BLaER1 (cell line): ENCODE data around the gene MTHFD1L.

Source experiments
- H3K27ac ChIP-seq: shearing (Covaris generic); formaldehyde crosslinking; 2 replicates; pipeline ENCODE4 v1.8.1; 2022
- H3K27me3 ChIP-seq: shearing (Covaris generic); formaldehyde crosslinking; 2 replicates; pipeline ENCODE4 v1.8.1; 2022
- H3K36me3 ChIP-seq: shearing (Covaris generic); formaldehyde crosslinking; 2 replicates; pipeline ENCODE4 v1.8.1; 2022
- H3K4me1 ChIP-seq: shearing (Covaris generic); formaldehyde crosslinking; 2 replicates; pipeline ENCODE4 v1.8.1; 2022
- H3K4me2 ChIP-seq: shearing (Covaris generic); formaldehyde crosslinking; 2 replicates; pipeline ENCODE4 v1.8.1; 2022
- H3K4me3 ChIP-seq: shearing (Covaris generic); formaldehyde crosslinking; 2 replicates; pipeline ENCODE4 v1.8.1; 2022
- H3K9ac ChIP-seq: shearing (Covaris generic); formaldehyde crosslinking; 2 replicates; pipeline ENCODE4 v1.8.1; 2022
- H3K9me3 ChIP-seq: shearing (Covaris generic); formaldehyde crosslinking; 2 replicates; pipeline ENCODE4 v1.8.1; 2022
- H4K20me1 ChIP-seq: shearing (Covaris generic); formaldehyde crosslinking; 2 replicates; pipeline ENCODE4 v1.8.1; 2022
- Cebpa-rat ChIP-seq: shearing (Covaris generic); IDR thresholded peaks from 2 replicates; pipeline ENCODE4 v1.8.1; 2022

MTHFD1L gene

DNA sequence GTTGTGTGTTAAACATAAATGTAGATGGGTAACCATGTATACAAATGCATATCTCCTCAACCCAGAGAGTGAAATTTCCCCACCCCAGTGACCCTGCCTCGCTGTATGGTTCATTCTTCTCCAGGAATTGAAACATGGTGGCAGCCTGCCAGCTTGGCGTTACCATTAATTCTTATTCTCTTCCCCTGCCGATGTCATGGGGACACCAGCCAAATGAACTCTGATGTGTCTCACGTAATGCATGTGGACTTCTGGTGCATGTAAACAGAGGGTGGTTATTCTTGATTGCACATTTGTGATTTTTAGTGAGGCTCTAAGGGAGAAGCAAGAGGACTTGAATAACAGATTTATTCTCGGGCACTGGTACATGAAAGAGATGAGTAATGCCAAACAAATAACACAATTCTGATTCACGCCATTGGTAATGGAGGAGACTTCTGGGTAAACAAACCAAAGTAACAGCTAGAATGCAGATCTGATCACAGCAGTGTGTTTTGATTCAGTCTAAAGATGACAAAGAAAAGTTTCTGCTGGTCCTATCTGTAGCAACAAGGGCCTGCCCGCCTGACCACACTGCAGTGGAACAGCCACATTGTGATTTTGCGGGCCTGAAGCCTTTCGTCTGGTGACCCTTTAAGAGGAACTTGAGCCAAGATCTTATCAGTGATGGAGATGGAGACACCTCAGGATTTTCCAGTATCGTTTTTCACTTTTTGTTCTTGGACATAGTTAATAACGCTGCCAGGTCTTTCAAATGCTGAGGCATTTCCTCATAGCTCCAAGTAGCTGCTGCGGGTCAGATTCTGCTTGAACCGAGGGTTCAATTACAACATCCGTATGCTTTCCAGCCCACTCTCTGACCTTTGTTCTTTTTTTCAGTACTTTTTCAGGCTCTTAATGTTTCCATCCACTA lies 202.4 kb downstream of the MTHFD1L start:
- Histone ChIP-seq H3K9me3 (peaks cover 16% of the 10 kb centered on the region), H3K36me3 (peaks cover 66% of the 10 kb centered on the region), H3K4me1 (peaks cover 6% of the 10 kb centered on the region), H4K20me1 (no peaks in the 10 kb centered on the region), H3K4me3 (no peak overlapping the region), H3K9ac (no peak overlapping the region), H3K4me2 (no peak overlapping the region), H3K27ac (no peak overlapping the region), H3K27me3 (no peaks in the 10 kb centered on the region)
- no peak for TF ChIP-seq Cebpa-rat

DNA sequence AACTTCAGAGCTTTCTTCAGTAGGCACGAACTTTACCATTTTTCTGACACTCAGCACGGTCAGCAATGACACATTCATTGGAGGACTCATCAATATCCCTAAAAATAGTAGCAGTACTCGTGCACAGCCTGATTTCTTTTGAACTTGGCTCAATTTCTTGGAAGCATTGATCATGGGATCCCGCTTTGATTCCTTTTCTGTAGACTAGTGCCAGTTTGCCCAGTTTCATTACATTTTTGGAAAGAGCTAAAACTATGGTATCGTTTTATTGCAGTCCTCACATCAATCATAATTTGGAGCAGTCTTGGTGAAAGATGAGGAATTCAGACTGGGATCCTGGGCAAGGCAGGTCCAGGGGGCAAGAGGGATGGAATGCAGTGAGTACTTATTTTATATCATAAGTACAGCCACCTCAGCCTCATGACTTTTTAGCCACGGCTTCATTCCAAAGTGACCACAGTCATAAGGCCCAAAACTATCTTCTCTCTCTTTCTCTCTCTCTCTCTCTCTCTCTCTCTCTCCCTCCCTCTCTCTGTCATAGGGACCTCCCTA lies 203.3 kb downstream of the MTHFD1L start:
- Histone ChIP-seq H3K36me3 (peaks cover 66% of the 10 kb centered on the region), H3K27me3 (no peaks in the 10 kb centered on the region), H3K27ac (no peak overlapping the region), H3K4me2 (no peak overlapping the region), H3K4me1 (peaks cover 15% of the 10 kb centered on the region), H3K4me3 (no peak overlapping the region), H3K9me3 (peaks cover 16% of the 10 kb centered on the region), H3K9ac (no peak overlapping the region), H4K20me1 (no peaks in the 10 kb centered on the region)
- no peak for TF ChIP-seq Cebpa-rat

DNA sequence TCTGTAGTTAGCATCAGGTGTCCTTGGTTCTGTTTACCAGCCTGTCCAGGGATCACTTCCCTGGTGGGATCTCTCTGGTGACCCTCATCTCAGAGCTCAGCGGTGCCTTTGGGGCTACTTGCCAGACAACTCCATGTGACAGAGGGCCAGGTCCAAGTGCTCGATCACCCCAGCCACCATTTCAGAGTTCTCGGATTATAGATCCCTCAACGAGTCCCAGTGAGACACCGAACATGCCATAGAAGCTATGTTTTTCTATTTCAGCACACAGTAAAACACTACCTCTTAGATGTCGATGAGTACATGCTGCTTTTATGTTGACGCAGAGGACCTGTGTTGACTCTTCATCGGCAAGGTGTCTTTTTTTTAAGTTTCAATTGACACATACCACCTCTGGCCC lies 204.1 kb downstream of the MTHFD1L start:
- Histone ChIP-seq H3K36me3 (peaks cover 66% of the 10 kb centered on the region), H3K27me3 (no peaks in the 10 kb centered on the region), H3K4me3 (no peak overlapping the region), H3K9ac (no peak overlapping the region), H3K4me1 (peaks cover 17% of the 10 kb centered on the region), H3K4me2 (no peak overlapping the region), H3K9me3 (peaks cover 22% of the 10 kb centered on the region), H3K27ac (no peak overlapping the region), H4K20me1 (no peaks in the 10 kb centered on the region)
- TF ChIP-seq Cebpa-rat = no peak

DNA sequence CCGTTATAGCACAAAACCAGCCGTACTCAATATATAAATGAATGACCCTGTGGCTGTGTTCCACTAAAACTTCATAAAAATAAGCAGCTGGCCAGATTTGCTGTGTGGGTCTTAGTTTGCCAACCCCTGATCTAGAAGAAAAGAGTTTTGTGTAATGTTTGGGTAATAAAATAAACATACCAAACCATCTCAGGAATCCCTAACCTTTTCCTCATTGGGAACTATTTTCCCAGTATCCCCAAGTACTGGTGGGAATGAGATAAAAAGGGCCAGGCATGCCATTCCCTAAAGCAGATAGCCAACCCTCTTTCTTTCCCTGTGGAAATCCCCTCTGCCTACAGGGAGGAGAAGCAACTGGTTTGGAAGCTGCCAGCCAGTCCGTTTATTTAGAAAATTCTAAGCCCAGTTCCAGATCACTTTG lies 205.1 kb downstream of the MTHFD1L start:
- H3K4me2 ChIP-seq = no peak overlapping the region
- peaks cover 58% of the 10 kb centered on the region for H3K36me3 ChIP-seq
- no peak overlapping the region for H3K9ac ChIP-seq

DNA sequence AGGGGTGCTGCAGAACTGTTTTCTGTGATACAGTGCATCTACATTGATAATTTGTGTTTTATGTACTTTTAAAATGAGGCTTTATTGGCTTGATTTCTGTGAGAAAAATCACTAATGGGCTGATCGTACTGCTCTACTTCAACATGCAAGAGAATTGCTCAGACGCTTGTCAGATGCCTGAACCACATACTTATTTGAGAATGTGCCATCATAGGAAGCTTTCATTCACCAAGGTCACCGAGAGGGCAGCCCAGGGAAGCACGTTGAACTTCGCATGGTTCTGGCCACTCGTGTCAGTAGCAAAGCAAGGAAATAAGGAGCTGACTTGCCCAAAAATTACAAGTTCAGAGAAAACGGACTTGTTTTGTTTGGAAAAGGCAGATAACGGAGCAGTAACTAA lies 205.8 kb downstream of the MTHFD1L start:
- TF ChIP-seq Cebpa-rat = no peak
- Histone ChIP-seq H3K4me3 (no peak overlapping the region), H3K36me3 (peaks cover 60% of the 10 kb centered on the region), H3K27ac (no peak overlapping the region), H3K4me1 (peaks cover 17% of the 10 kb centered on the region), H3K9ac (no peak overlapping the region), H4K20me1 (no peaks in the 10 kb centered on the region), H3K27me3 (no peaks in the 10 kb centered on the region), H3K4me2 (no peak overlapping the region), H3K9me3 (peaks cover 39% of the 10 kb centered on the region)

More for the DNA sequence above, 205.1 kb downstream of the MTHFD1L start:
- no peak for TF ChIP-seq Cebpa-rat
- H3K27me3 ChIP-seq = no peaks in the 10 kb centered on the region
- no peak overlapping the region for H3K4me3 ChIP-seq
- H3K4me1 ChIP-seq = peaks cover 17% of the 10 kb centered on the region
- H4K20me1 ChIP-seq = no peaks in the 10 kb centered on the region
- H3K27ac ChIP-seq = no peak overlapping the region
- H3K9me3 ChIP-seq = peaks cover 32% of the 10 kb centered on the region

DNA sequence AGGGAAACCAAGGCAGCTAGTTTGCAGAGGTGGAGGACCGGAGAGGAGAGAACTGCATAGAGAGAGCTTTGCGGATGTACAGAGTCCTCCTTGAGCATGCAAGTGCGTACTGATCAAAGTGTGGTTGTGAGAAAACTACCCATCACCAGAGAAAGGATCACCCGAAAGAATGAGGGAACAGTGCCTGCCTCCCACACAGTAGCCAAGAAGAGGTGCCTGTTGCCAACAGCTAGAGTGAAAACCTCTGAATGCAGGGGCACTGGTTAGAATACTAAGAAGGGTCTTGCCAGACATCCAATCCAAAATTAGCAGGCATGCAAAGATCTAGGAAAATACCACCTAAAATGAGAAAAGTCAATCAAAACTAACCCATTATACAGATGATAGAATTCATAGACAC lies 207.6 kb downstream of the MTHFD1L start:
- Histone ChIP-seq H3K9me3 (peaks cover 57% of the 10 kb centered on the region), H4K20me1 (no peaks in the 10 kb centered on the region), H3K27me3 (no peaks in the 10 kb centered on the region), H3K9ac (no peak overlapping the region), H3K4me1 (peaks cover 17% of the 10 kb centered on the region), H3K4me3 (no peak overlapping the region), H3K27ac (no peak overlapping the region), H3K4me2 (peak overlapping the region; percentile 42), H3K36me3 (peaks cover 67% of the 10 kb centered on the region)
- no peak for TF ChIP-seq Cebpa-rat

DNA sequence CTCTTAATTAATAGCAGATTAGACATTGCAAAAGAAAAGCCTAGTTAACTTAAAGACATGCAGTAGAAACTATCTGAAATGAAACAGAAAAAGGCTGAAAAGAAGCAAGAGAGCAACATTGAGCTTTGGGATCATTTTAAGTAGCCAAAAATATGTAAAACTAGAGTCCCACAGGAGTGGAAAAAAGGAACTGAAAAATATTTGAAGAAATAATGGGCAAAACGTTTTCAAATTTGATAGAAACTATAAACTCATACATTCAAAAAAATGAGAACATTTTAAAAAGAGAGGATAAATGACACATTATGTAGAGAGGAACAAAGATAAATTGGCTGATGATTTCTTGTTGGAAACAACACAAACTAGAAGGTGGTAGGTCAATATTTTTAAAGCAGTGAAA lies 208.2 kb downstream of the MTHFD1L start:
- no peaks in the 10 kb centered on the region for H3K27me3 ChIP-seq
- H3K36me3 ChIP-seq = peaks cover 70% of the 10 kb centered on the region
- H3K9ac ChIP-seq = no peak overlapping the region
- no peak overlapping the region for H3K27ac ChIP-seq
- no peak overlapping the region for H3K4me3 ChIP-seq
- H3K4me2 ChIP-seq = peak overlapping the region; percentile 42; the same call in 1 of the 2 replicates
- H3K4me1 ChIP-seq = peaks cover 17% of the 10 kb centered on the region
- TF ChIP-seq Cebpa-rat = no peak
- H3K9me3 ChIP-seq = peaks cover 63% of the 10 kb centered on the region
- H4K20me1 ChIP-seq = no peaks in the 10 kb centered on the region

DNA sequence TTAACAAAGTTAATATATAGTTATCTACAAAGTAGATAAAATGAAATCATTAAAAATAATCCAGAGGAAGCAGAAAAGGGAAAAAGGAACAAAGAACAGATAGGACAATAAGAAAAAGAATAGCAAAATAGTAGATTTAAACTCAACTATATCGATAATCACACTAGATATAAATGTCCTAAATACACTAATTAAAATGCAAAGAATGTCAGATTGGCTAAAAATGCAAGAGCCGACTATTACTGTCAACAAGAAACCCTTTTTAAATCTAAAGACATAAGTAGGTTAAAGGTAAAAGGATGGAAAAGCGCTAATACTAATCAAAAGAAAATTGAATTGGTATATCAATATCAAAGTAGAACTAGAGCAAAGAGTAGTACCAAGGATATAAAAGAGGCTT lies 209.5 kb downstream of the MTHFD1L start:
- TF ChIP-seq Cebpa-rat = no peak
- peaks cover 70% of the 10 kb centered on the region for H3K36me3 ChIP-seq
- H3K4me2 ChIP-seq = no peak overlapping the region
- H3K27me3 ChIP-seq = no peaks in the 10 kb centered on the region
- H3K4me3 ChIP-seq = no peak overlapping the region
- H3K27ac ChIP-seq = no peak overlapping the region
- peaks cover 17% of the 10 kb centered on the region for H3K4me1 ChIP-seq
- no peak overlapping the region for H3K9ac ChIP-seq
- no peaks in the 10 kb centered on the region for H4K20me1 ChIP-seq
- H3K9me3 ChIP-seq = peaks cover 61% of the 10 kb centered on the region

DNA sequence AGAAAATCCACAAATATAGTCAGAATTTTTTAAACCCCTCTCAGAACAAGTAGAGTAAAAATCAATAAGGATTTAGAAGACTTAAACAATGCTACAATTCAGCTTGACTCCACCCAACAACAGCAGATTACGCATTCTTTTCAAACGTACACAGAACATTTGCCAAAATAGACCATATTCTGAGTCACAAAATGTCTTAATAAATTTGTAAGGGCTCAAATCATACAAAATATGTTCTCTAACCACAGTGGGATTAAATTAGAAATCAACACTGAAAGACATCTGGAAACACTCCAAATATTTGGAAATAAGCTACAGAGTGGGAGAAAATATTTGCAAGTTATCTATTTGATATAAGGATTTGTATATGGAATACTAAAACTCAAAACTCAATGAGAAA lies 210.0 kb downstream of the MTHFD1L start:
- no peak for TF ChIP-seq Cebpa-rat
- Histone ChIP-seq H3K27me3 (no peaks in the 10 kb centered on the region), H3K36me3 (peaks cover 70% of the 10 kb centered on the region), H3K27ac (no peak overlapping the region), H3K4me2 (no peak overlapping the region), H3K9ac (no peak overlapping the region), H3K4me1 (peaks cover 17% of the 10 kb centered on the region), H3K4me3 (no peak overlapping the region), H3K9me3 (peaks cover 56% of the 10 kb centered on the region), H4K20me1 (no peaks in the 10 kb centered on the region)

DNA sequence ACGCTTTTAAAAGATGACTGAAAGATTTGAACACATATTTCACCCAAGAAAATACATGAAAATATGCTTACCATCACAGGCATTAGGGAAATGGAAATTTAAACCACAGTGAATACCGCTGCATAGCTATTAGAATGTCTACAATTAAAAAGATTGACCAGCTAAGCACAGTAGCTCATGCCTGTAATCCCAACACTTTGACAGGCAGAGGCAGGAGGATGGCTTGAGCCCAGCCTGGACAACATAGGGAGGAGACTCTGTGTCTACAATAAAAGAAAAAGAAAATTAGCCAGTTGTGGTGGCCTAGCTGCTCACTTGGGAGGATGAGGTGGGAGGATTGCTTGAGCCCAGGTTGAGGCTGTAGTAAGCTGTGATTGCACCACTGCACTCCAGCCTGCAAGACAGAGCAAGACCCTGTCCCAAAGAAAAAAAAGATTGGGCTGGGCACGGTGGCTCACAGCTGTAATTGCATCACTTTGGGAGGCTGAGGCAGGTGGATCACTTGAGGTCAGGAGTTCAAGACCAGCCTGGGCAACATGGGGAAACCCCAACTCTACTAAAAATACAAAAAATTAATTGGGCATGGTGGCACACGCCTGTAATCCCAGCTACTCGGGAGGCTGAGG lies 210.5 kb downstream of the MTHFD1L start:
- Histone ChIP-seq H3K4me3 (no peak overlapping the region), H3K27ac (no peak overlapping the region), H3K27me3 (no peaks in the 10 kb centered on the region), H3K4me1 (peaks cover 22% of the 10 kb centered on the region), H4K20me1 (no peaks in the 10 kb centered on the region), H3K9ac (no peak overlapping the region), H3K9me3 (peaks cover 56% of the 10 kb centered on the region), H3K4me2 (no peak overlapping the region), H3K36me3 (peaks cover 65% of the 10 kb centered on the region)
- no peak for TF ChIP-seq Cebpa-rat
